ENCODE results near the gene PABPC1L. TPM values are rescaled to one million over a fixed set of nuclear protein-coding genes. Genes with fewer than 3 reads are reported as not detected.

Gene PABPC1L
- total RNA-seq, 6 donors from 2014 or later, result 15.7 to 130 (median 43.7) TPM

- no peaks in the 10 kb centered on the region for H3K27me3 ChIP-seq
- WGBS, 2 donors, result 93 to 99% methylated on average over 10 of the region's 10 CpGs
- peak in 1 of 2 donors; percentile 50 for DNase-seq
- H3K36me3 ChIP-seq, result peaks cover 0 to 60% (median 25%) of the 10 kb centered on the region in 4 donors
- no peak for ATAC-seq (ENCODE audit: low FRiP score in 2 of 2)
- no peaks in the 10 kb centered on the region for H3K9me3 ChIP-seq
- TF ChIP-seq POLR2AphosphoS5 (IDR thresholded peaks at IDR 0.05), result no peak
- no peak for TF ChIP-seq EP300 (IDR thresholded peaks at IDR 0.05)
- TF ChIP-seq, protein P1, sequence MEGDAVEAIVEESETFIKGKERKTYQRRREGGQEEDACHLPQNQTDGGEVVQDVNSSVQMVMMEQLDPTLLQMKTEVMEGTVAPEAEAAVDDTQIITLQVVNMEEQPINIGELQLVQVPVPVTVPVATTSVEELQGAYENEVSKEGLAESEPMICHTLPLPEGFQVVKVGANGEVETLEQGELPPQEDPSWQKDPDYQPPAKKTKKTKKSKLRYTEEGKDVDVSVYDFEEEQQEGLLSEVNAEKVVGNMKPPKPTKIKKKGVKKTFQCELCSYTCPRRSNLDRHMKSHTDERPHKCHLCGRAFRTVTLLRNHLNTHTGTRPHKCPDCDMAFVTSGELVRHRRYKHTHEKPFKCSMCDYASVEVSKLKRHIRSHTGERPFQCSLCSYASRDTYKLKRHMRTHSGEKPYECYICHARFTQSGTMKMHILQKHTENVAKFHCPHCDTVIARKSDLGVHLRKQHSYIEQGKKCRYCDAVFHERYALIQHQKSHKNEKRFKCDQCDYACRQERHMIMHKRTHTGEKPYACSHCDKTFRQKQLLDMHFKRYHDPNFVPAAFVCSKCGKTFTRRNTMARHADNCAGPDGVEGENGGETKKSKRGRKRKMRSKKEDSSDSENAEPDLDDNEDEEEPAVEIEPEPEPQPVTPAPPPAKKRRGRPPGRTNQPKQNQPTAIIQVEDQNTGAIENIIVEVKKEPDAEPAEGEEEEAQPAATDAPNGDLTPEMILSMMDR (IDR thresholded peaks at IDR 0.05), result no peak
- H3K4me3 ChIP-seq, result no peak overlapping the region
- no peak overlapping the region for H3K27ac ChIP-seq
- H3K4me1 ChIP-seq, result no peaks in the 10 kb centered on the region
These were observed 26.6 kb downstream of the PABPC1L start for GRCh38 chr20:44936510-44936909.

- H3K4me3 ChIP-seq, result no peak overlapping the region
- no peaks in the 10 kb centered on the region for H3K4me1 ChIP-seq
- H3K36me3 ChIP-seq, result peaks cover 9 to 69% (median 41%) of the 10 kb centered on the region in 4 donors
- H3K9me3 ChIP-seq, result no peaks in the 10 kb centered on the region
- TF ChIP-seq, protein P1 (IDR thresholded peaks at IDR 0.05), result no peak
- no peak for TF ChIP-seq EP300 (IDR thresholded peaks at IDR 0.05)
- no peak for TF ChIP-seq POLR2AphosphoS5 (IDR thresholded peaks at IDR 0.05)
- no peak for TF ChIP-seq POLR2A (IDR thresholded peaks at IDR 0.05)
- no peak for DNase-seq
- no peaks in the 10 kb centered on the region for H3K27me3 ChIP-seq
- ATAC-seq (ENCODE audit: low FRiP score in 2 of 2), result no peak
- 82% methylated on average over 9 of the region's 9 CpGs for WGBS, 2 donors
- no peak overlapping the region for H3K27ac ChIP-seq
These were observed 28.8 kb downstream of the PABPC1L start for GRCh38 chr20:44938637-44939036.

DNA sequence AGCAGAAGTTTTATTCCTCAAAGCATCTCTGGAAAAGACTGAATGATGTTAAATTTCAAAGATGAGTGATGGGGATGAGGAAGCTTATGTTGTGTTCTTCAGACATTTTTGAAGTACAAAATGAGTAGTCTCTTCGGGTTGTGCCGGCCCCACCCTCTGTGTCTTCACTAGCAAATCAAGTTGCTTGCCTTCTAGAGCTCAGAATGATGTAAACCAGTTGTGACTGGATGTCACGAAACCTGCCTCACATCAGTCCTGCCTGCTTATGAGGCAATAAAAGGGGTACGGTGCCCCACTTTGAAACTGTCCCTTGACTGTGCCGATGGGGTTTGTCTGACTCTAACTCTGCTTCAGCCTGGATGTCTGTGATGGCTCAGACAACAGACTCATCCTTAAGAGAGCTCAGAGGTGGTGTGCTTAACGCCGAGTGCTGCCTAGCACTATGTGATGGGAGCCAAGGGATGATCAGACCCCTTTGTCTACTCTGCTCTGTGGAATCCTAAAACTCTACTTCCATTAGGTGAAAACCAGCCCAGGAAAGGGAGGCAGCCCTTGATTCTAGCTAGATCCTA, 31.3 kb downstream of the PABPC1L start:
- Histone ChIP-seq H3K4me1 (no peaks in the 10 kb centered on the region), H3K27me3 (no peaks in the 10 kb centered on the region), H3K9me3 (no peaks in the 10 kb centered on the region), H3K4me3 (no peak overlapping the region), H3K27ac (no peak overlapping the region), H3K36me3 (peaks cover 11 to 88% (median 45%) of the 10 kb centered on the region in 4 donors)
- 90 to 92% methylated on average over 4 to 7 of the region's 7 CpGs for WGBS, 2 donors
- ATAC-seq (ENCODE audit: low FRiP score in 2 of 2) (no peak), DNase-seq (no peak)
- TF ChIP-seq, protein P1 (IDR thresholded peaks at IDR 0.05), result no peak
- TF ChIP-seq EP300 (IDR thresholded peaks at IDR 0.05) (no peak), POLR2A (IDR thresholded peaks at IDR 0.05) (no peak), POLR2AphosphoS5 (IDR thresholded peaks at IDR 0.05) (no peak)

GRCh38 chr20:44942264-44942973, 32.6 kb downstream of the PABPC1L start:
- no peak for ATAC-seq (ENCODE audit: low FRiP score in 2 of 2)
- no peak for TF ChIP-seq EP300 (IDR thresholded peaks at IDR 0.05)
- TF ChIP-seq POLR2AphosphoS5 (IDR thresholded peaks at IDR 0.05), result no peak
- no peak for TF ChIP-seq POLR2A (IDR thresholded peaks at IDR 0.05)
- TF ChIP-seq, protein P1 (IDR thresholded peaks at IDR 0.05), result no peak
- H3K27ac ChIP-seq, result no peak overlapping the region
- no peaks in the 10 kb centered on the region for H3K4me1 ChIP-seq
- H3K4me3 ChIP-seq, result no peak overlapping the region
- 92 to 96% methylated on average over 3 to 4 of the region's 4 CpGs for WGBS, 2 donors
- peaks cover 11 to 90% (median 45%) of the 10 kb centered on the region in 4 donors for H3K36me3 ChIP-seq
- no peaks in the 10 kb centered on the region for H3K9me3 ChIP-seq
- no peaks in the 10 kb centered on the region for H3K27me3 ChIP-seq
- DNase-seq, result no peak

Measured in upper lobe of left lung (tissue), 6 donors.